IMR-90 (cell line): ENCODE data around the gene CXCL13. TPM values are rescaled to one million over a fixed set of nuclear protein-coding genes. Genes with fewer than 3 reads are reported as not detected.

ENCODE experiments used
- ATAC-seq: fragments of 200-7000 bp; cut with Tn5 transposase; 2 replicates; pipeline ENCODE4 v1.9.1; 2020; ENCODE audit warnings: low read depth, mild to moderate bottlenecking, moderate library complexity
- BruUV-seq: library from RNA; stranded (reverse); fragments of 400-500 nt; replicated peaks from 2 replicates; lab custom pipeline; 2021; lab: Mats Ljungman, UMichigan
- CTCF ChIA-PET: fragments of 300-600 bp; formaldehyde crosslinking; extraction: SDS; loops from one replicate; lab custom pipeline; 2021; ENCODE audit warnings: antibody characterized with exemption; lab: Yijun Ruan, JAX
- POLR2A ChIA-PET: fragments of 300-600 bp; sonication (Branson Sonifier 250); formaldehyde crosslinking; loops from one replicate; lab custom pipeline; 2022; ENCODE audit warnings: antibody characterized with exemption; ENCODE audit not compliant: unreplicated experiment; lab: Charles Lee
- DNase-seq: peaks from one replicate; pipeline ENCODE4 v3.0.0; 2013
- H2AFZ ChIP-seq: replicated peaks from 2 replicates; pipeline ENCODE3; 2013; ENCODE audit warnings: low read length, mild to moderate bottlenecking; ENCODE audit not compliant: poor library complexity
- H2AK5ac ChIP-seq: 2 replicates; pipeline ENCODE4 v1.6.1; 2013; ENCODE audit warnings: low read depth, low read length, inconsistent platforms
- H2AK9ac ChIP-seq: replicated peaks from 2 replicates; pipeline ENCODE3; 2013; ENCODE audit warnings: mild to moderate bottlenecking, low read depth, low read length, moderate library complexity; ENCODE audit not compliant: poor library complexity
- H2BK120ac ChIP-seq: 2 replicates; pipeline ENCODE4 v1.6.1; 2013; ENCODE audit warnings: low read depth, low read length, inconsistent platforms
- H2BK15ac ChIP-seq: 3 replicates; pipeline ENCODE4 v1.6.1; 2013; ENCODE audit warnings: low read depth, low read length, inconsistent platforms
- H2BK20ac ChIP-seq: 2 replicates; pipeline ENCODE4 v1.6.1; 2013; ENCODE audit warnings: low read depth, mild to moderate bottlenecking, inconsistent platforms, low read length, moderate library complexity
- H2BK5ac ChIP-seq: 2 replicates; pipeline ENCODE4 v1.6.1; 2013; ENCODE audit warnings: mild to moderate bottlenecking, low read depth, low read length, inconsistent platforms; ENCODE audit not compliant: poor library complexity, severe bottlenecking
- H3K14ac ChIP-seq: replicated peaks from 2 replicates; pipeline ENCODE4 v1.6.1; 2013; ENCODE audit warnings: low read depth, low read length, inconsistent platforms
- H3K18ac ChIP-seq: 2 replicates; pipeline ENCODE4 v1.6.1; 2013; ENCODE audit warnings: low read depth, low read length, control low read depth
- H3K23ac ChIP-seq: 2 replicates; pipeline ENCODE4 v1.6.1; 2013; ENCODE audit warnings: low read depth, low read length, inconsistent platforms
- H3K27ac ChIP-seq: 2 replicates; pipeline ENCODE4 v1.5.1; 2013; ENCODE audit warnings: mild to moderate bottlenecking, control low read depth, low read length; ENCODE audit not compliant: insufficient read depth
- H3K27me3 ChIP-seq: 2 replicates; pipeline ENCODE4 v1.6.1; 2013; ENCODE audit warnings: low read length; ENCODE audit not compliant: control insufficient read depth, insufficient read depth
- H3K36me3 ChIP-seq: 2 replicates; pipeline ENCODE4 v1.6.1; 2013; ENCODE audit warnings: low read length, mixed read lengths; ENCODE audit not compliant: control insufficient read depth, insufficient read depth
- H3K4ac ChIP-seq: 2 replicates; pipeline ENCODE4 v1.6.1; 2013; ENCODE audit warnings: low read depth, low read length, inconsistent platforms
- H3K4me1 ChIP-seq: 2 replicates; pipeline ENCODE4 v1.6.1; 2013; ENCODE audit warnings: low read length, mixed read lengths; ENCODE audit not compliant: control insufficient read depth, insufficient read depth
- H3K4me2 ChIP-seq: 2 replicates; pipeline ENCODE4 v1.6.1; 2013; ENCODE audit warnings: low read depth, mild to moderate bottlenecking, control low read depth, low read length, moderate library complexity
- H3K4me3 ChIP-seq: 2 replicates; pipeline ENCODE4 v1.5.1; 2013; ENCODE audit warnings: low read depth, mild to moderate bottlenecking, control low read depth, low read length, moderate library complexity; ENCODE audit not compliant: insufficient read depth
- H3K56ac ChIP-seq: 2 replicates; pipeline ENCODE4 v1.6.1; 2013; ENCODE audit warnings: low read length, inconsistent platforms; ENCODE audit not compliant: insufficient read depth; ENCODE audit errors: extremely low read depth
- H3K79me1 ChIP-seq, 2 experiments: 2 replicates each; pipeline ENCODE4 v1.6.1; 2013; ENCODE audit warnings: low read length in 2 of 2, inconsistent platforms in 1 of 2, low read depth in 1 of 2
- H3K9ac ChIP-seq: 2 replicates; pipeline ENCODE4 v1.6.1; 2013; ENCODE audit warnings: low read depth, low read length, control low read depth
- H3K9me1 ChIP-seq: 2 replicates; pipeline ENCODE4 v1.6.1; 2013; ENCODE audit warnings: low read length, inconsistent platforms; ENCODE audit not compliant: insufficient read depth
- H3K9me3 ChIP-seq: 2 replicates; pipeline ENCODE4 v1.6.1; 2013; ENCODE audit warnings: low read length; ENCODE audit not compliant: control insufficient read depth, insufficient read depth
- H4K20me1 ChIP-seq: 2 replicates; pipeline ENCODE4 v1.6.1; 2013; ENCODE audit warnings: low read length, inconsistent platforms; ENCODE audit not compliant: insufficient read depth
- H4K5ac ChIP-seq: 2 replicates; pipeline ENCODE4 v1.6.1; 2013; ENCODE audit warnings: mild to moderate bottlenecking, low read depth, low read length, control low read depth
- H4K8ac ChIP-seq, 2 experiments: 2 replicates each; pipeline ENCODE4 v1.6.1; 2013; ENCODE audit warnings: low read depth in 2 of 2, low read length in 2 of 2, control low read depth in 1 of 2, inconsistent platforms in 1 of 2
- H4K91ac ChIP-seq: 2 replicates; pipeline ENCODE4 v1.6.1; 2013; ENCODE audit warnings: low read depth, low read length, inconsistent platforms; ENCODE audit not compliant: insufficient read depth
- BHLHE40 ChIP-seq: fragments of 150-350 bp; IDR thresholded peaks from 2 replicates; pipeline ENCODE4 v1.6.1; 2016; ENCODE audit warnings: mild to moderate bottlenecking, low read depth, low read length
- CEBPB ChIP-seq: IDR thresholded peaks from 2 replicates; pipeline ENCODE4 v1.6.1; 2012; ENCODE audit warnings: low read depth, low read length, improper control_type of control experiment
- CHD1 ChIP-seq: IDR thresholded peaks from 2 replicates; pipeline ENCODE4 v1.6.1; 2012; ENCODE audit warnings: low read depth, low read length, improper control_type of control experiment
- FOS ChIP-seq: fragments of 150-350 bp; IDR thresholded peaks from 2 replicates; pipeline ENCODE4 v1.6.1; 2016; ENCODE audit warnings: low read depth, low read length
- MAFK ChIP-seq: IDR thresholded peaks from 2 replicates; pipeline ENCODE4 v1.6.1; 2012; ENCODE audit warnings: low read depth, low read length, improper control_type of control experiment
- MAZ ChIP-seq: IDR thresholded peaks from 2 replicates; pipeline ENCODE4 v1.6.1; 2012; ENCODE audit warnings: low read depth, mild to moderate bottlenecking, low read length, improper control_type of control experiment, moderate library complexity, borderline replicate concordance
- MXI1 ChIP-seq: IDR thresholded peaks from 2 replicates; pipeline ENCODE4 v1.6.1; 2012; ENCODE audit warnings: low read depth, mild to moderate bottlenecking, low read length, moderate library complexity, borderline replicate concordance
- NFE2L2 ChIP-seq: fragments of 150-350 bp; IDR thresholded peaks from 2 replicates; pipeline ENCODE4 v1.6.1; 2016; ENCODE audit warnings: low read depth, mild to moderate bottlenecking, low read length
- POLR2A ChIP-seq: IDR thresholded peaks from 2 replicates; pipeline ENCODE4 v1.6.1; 2012; ENCODE audit warnings: mild to moderate bottlenecking, low read depth, low read length
- RAD21 ChIP-seq: IDR thresholded peaks from 2 replicates; pipeline ENCODE4 v1.6.1; 2012; ENCODE audit warnings: low read length, improper control_type of control experiment
- RCOR1 ChIP-seq: IDR thresholded peaks from 2 replicates; pipeline ENCODE4 v1.6.1; 2012; ENCODE audit warnings: mild to moderate bottlenecking, low read length, improper control_type of control experiment; ENCODE audit not compliant: insufficient replicate concordance
- RFX5 ChIP-seq: IDR thresholded peaks from 2 replicates; pipeline ENCODE4 v1.8.0; 2012; ENCODE audit warnings: low read depth, mild to moderate bottlenecking, low read length, moderate library complexity
- SMC3 ChIP-seq: fragments of 150-350 bp; IDR thresholded peaks from 2 replicates; pipeline ENCODE4 v1.6.1; 2016; ENCODE audit warnings: low read depth, mild to moderate bottlenecking, antibody characterized with exemption, low read length, moderate library complexity
- WGBS, 2 experiments: methylation state at CpG; one replicate each; pipeline versions ENCODE4 v1.1.5 to v1.1.7; 2013; ENCODE audit warnings: missing lambda C conversion rate in 2 of 2; ENCODE audit not compliant: insufficient read length in 1 of 2; ENCODE audit errors: extremely low coverage in 2 of 2; 5-methylcytosine and 5-hydroxymethylcytosine counted together
- dilution Hi-C: fragments of 300-500 bp; cut with HindIII; formaldehyde crosslinking; loops from one replicate; pipeline ENCODE4 v1.14.3; 2018; ENCODE audit warnings: low sequenced_read_pairs; ENCODE audit not compliant: unreplicated experiment
- in situ Hi-C: fragments of 300-500 bp; cut with MboI; formaldehyde crosslinking; loops from 3 replicates; pipeline ENCODE4 v1.14.3; 2019; ENCODE audit warnings: low sequenced_read_pairs, inconsistent platforms, mixed read lengths
- intact Hi-C: fragments of 100-400 bp; cut with micrococcal nuclease; formaldehyde crosslinking; loops from 2 replicates; pipeline ENCODE4 v1.10.0; 2022
- polyA plus RNA-seq, 3 experiments: library from polyadenylated mRNA; depleted of rRNA; stranded (reverse); fragments of >200 nt; gene quantifications; 2 replicates each; pipeline ENCODE4 v1.2.3, GENCODE V29; 2012; ENCODE audit warnings: low replicate concordance in 1 of 3
- total RNA-seq: library from RNA; depleted of rRNA; stranded (reverse); fragments of >200 nt; gene quantifications from 2 replicates; pipeline ENCODE4 v1.2.3, GENCODE V29; 2012
- TF ChIP-seq, protein P1 (sequence below): fragments of 150-350 bp; IDR thresholded peaks from 2 replicates; pipeline ENCODE4 v1.6.1; 2017; ENCODE audit warnings: mild to moderate bottlenecking, antibody characterized with exemption, low read length, low read depth
- TF ChIP-seq, protein P2 (sequence below): fragments of 150-350 bp; IDR thresholded peaks from 2 replicates; pipeline ENCODE4 v1.6.1; 2016; ENCODE audit warnings: low read depth, mild to moderate bottlenecking, low read length, moderate library complexity, borderline replicate concordance

CXCL13 gene
- total and polyA plus RNA-seq, 2 of the 4 experiments (the other 2 are of a cell fraction), result not detected

- H3K9me3 ChIP-seq, result no peaks in the 10 kb centered on the region
- H2AFZ ChIP-seq, result no peak overlapping the region
- no peaks in the 10 kb centered on the region for H3K36me3 ChIP-seq
- intact Hi-C loops, result no loop called here
- H3K27me3 ChIP-seq, result peaks cover 2% of the 10 kb centered on the region; the same call in 1 of the 2 replicates
- H3K79me1 ChIP-seq, result no peaks in the 10 kb centered on the region
- no peak for TF ChIP-seq MAZ
- TF ChIP-seq RFX5, result no peak
- TF ChIP-seq, protein P1, sequence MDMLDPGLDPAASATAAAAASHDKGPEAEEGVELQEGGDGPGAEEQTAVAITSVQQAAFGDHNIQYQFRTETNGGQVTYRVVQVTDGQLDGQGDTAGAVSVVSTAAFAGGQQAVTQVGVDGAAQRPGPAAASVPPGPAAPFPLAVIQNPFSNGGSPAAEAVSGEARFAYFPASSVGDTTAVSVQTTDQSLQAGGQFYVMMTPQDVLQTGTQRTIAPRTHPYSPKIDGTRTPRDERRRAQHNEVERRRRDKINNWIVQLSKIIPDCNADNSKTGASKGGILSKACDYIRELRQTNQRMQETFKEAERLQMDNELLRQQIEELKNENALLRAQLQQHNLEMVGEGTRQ, result no peak
- TF ChIP-seq FOS, result no peak
- TF ChIP-seq NFE2L2, result no peak
- TF ChIP-seq MAFK, result no peak
- TF ChIP-seq RAD21, result no peak
- TF ChIP-seq CHD1, result no peak
- no peak for TF ChIP-seq RCOR1
- TF ChIP-seq CEBPB, result no peak
- no peak for TF ChIP-seq POLR2A
- TF ChIP-seq, protein P2, sequence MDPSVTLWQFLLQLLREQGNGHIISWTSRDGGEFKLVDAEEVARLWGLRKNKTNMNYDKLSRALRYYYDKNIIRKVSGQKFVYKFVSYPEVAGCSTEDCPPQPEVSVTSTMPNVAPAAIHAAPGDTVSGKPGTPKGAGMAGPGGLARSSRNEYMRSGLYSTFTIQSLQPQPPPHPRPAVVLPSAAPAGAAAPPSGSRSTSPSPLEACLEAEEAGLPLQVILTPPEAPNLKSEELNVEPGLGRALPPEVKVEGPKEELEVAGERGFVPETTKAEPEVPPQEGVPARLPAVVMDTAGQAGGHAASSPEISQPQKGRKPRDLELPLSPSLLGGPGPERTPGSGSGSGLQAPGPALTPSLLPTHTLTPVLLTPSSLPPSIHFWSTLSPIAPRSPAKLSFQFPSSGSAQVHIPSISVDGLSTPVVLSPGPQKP, result no peak
- TF ChIP-seq MXI1, result no peak
- no peak for TF ChIP-seq BHLHE40
- no peak for TF ChIP-seq SMC3
- ATAC-seq, result no peak
- in situ Hi-C loops, result no loop called here
- no peak overlapping the region for H4K8ac ChIP-seq
- DNase-seq, result no peak
- CTCF ChIA-PET, result no interaction called here
- no peak overlapping the region for H2BK120ac ChIP-seq
- no peaks in the 10 kb centered on the region for H4K20me1 ChIP-seq
- dilution Hi-C loops, result no loop called here
- no peak overlapping the region for H3K23ac ChIP-seq
- POLR2A ChIA-PET, result no interaction called here
- 0 out of 2 replicates have a peak, but pooled peaks cover 2% of the 10 kb centered on the region for H3K4me1 ChIP-seq
- no peak overlapping the region for H4K91ac ChIP-seq
- no peak overlapping the region for H3K14ac ChIP-seq
- no peak overlapping the region for H2AK9ac ChIP-seq
- H3K4me3 ChIP-seq, result no peak overlapping the region
- no peak overlapping the region for H3K56ac ChIP-seq
- no peak overlapping the region for H3K9ac ChIP-seq
- no TSS peak for BruUV-seq
- no peak overlapping the region for H2BK20ac ChIP-seq
- no peak overlapping the region for H2BK5ac ChIP-seq
- no peak overlapping the region for H3K18ac ChIP-seq
- no peak overlapping the region for H3K27ac ChIP-seq
- H4K5ac ChIP-seq, result no peak overlapping the region
- H3K4me2 ChIP-seq, result no peak overlapping the region
- H2BK15ac ChIP-seq, result no peak overlapping the region
- H3K4ac ChIP-seq, result no peak overlapping the region
- H2AK5ac ChIP-seq, result no peak overlapping the region
- H3K9me1 ChIP-seq, result no peaks in the 10 kb centered on the region
- no CpG with 5 or more reads among the region's 6 CpGs for WGBS, 2 experiments
Measured at GRCh38 chr4:77634132-77634785, 28.6 kb downstream of the CXCL13 start.
